ENCODE measurements around the gene SDK1.

GRCh38 chr7:3432911-3433310, 131.9 kb downstream of the SDK1 start:
- TF ChIP-seq, protein P1, sequence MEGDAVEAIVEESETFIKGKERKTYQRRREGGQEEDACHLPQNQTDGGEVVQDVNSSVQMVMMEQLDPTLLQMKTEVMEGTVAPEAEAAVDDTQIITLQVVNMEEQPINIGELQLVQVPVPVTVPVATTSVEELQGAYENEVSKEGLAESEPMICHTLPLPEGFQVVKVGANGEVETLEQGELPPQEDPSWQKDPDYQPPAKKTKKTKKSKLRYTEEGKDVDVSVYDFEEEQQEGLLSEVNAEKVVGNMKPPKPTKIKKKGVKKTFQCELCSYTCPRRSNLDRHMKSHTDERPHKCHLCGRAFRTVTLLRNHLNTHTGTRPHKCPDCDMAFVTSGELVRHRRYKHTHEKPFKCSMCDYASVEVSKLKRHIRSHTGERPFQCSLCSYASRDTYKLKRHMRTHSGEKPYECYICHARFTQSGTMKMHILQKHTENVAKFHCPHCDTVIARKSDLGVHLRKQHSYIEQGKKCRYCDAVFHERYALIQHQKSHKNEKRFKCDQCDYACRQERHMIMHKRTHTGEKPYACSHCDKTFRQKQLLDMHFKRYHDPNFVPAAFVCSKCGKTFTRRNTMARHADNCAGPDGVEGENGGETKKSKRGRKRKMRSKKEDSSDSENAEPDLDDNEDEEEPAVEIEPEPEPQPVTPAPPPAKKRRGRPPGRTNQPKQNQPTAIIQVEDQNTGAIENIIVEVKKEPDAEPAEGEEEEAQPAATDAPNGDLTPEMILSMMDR (IDR thresholded peaks at IDR 0.05): no peak
- no peak for TF ChIP-seq POLR2A (IDR thresholded peaks at IDR 0.05)
